GM19035 (cell line): Measurements from ENCODE around the gene ANGPTL2.

Experiments
- ATAC-seq: cut with Tn5 transposase; IDR thresholded peaks from one replicate; pipeline ENCODE4 v1.9.1; 2021; ENCODE audit not compliant: unreplicated experiment

The ANGPTL2 gene

GRCh38 chr9:127079446-127080140 lies 42.8 kb downstream of the ANGPTL2 start:
- ATAC-seq: no peak

DNA sequence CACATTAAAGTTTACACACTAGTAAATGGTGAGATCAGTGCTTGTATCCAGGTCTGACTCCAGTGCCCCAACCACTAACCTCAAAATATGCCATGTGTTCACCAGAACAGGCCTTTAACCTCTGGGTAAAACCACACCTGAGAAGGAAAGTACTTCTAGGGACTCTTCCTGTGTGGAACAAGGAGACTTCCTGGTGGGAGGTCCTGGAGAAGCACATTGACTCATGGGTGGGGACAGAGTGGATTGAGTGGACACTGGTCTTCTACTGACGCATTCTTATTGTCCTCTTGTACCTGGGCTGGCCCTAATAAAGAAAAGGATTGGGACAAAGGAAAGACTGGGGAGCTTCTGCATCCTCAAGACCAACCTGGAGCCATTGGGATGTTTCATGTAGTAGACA lies 43.4 kb downstream of the ANGPTL2 start:
- ATAC-seq: no peak

DNA sequence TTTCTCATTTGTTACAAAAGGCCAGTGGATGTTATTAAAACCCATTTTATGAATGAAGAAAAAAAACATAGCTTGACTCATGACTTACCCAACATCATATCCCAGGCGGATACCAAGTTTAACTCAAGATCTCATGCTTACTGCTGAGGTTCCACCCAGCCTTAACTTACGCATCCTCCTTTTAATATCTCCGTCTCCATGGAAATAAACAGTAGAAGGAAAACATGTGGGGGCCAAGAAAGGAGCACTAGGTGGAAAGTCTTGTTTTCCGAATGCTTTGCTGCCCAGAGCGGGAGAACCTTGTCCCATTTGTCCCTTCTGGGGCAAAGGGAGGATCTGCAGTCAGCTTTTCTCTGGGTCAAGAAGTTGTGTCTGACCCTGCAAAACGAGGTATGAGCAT lies 44.1 kb downstream of the ANGPTL2 start:
- ATAC-seq: no peak

- no peak for ATAC-seq
These were observed 44.8 kb downstream of the ANGPTL2 start for GRCh38 chr9:127077644-127077946.

DNA sequence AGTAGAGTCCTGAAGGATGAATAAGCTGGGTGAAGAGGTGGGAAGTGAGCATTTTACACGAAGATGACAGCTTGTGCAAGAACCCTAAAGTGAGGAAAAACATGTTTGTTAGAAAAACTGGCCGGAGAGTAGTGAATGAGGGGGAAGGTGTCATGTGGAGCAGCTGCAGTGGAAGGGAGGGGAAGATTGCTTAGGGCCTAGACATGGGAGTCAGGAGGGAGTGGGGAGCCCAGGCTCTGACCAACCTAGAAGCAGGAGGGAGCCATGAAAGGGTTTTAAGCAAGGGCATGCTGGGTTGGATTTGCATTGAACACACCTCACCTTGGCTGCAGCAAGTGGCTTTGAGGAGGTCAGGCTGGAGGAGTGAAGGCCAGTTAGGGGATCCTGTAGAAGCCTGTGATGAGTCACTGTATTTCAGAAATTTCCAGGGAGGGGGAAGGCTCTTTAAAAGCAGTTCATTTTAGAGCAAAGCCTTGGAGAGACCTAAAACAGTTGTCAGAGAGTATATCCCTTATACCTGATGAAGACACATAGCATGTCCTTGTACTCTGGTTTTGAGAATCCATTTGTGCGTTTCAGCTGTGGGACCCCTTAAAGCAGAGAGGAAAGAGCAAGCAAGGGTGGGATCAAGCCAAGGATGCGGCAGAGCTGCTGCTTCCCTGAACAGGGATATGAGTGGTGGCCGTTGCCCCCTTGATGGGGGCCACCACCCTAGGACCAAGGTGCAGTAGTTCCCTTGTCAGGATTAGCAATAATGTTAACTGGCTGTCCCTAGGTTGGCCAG lies 45.4 kb downstream of the ANGPTL2 start:
- no peak for ATAC-seq

- ATAC-seq: no peak
These were observed 46.6 kb downstream of the ANGPTL2 start for GRCh38 chr9:127075624-127076372.

- ATAC-seq: no peak
These were observed 47.6 kb downstream of the ANGPTL2 start for GRCh38 chr9:127074561-127075548.

DNA sequence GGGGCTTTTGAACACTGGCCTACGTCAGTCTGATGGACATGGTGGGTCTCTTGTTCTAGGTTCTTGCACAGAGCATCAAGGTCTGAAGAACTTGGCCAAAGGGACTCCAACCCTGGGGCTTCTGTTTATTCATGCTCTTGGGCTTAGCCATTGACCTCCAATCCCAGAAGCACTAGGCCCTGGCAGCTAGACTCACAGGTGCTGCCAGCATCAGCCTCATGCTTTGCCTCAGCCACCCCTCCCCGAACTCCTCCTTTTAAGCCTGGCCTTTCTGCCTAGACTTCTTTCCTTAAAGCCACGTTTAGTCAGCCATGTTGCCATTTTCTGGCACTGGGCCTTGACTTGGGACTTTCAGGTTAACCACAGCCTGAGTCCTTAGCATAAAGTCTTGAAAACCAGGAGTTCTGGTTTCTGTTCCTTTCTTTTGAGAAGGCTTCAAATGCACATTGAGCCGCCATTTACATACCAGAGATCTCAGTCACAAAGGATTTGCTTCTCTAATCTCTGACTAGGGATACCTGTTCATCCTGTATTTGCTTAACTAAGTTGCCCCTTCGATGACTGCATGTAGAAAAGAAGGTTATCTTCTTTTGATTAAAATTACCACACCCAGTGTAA lies 54.7 kb downstream of the ANGPTL2 start:
- ATAC-seq: no peak

DNA sequence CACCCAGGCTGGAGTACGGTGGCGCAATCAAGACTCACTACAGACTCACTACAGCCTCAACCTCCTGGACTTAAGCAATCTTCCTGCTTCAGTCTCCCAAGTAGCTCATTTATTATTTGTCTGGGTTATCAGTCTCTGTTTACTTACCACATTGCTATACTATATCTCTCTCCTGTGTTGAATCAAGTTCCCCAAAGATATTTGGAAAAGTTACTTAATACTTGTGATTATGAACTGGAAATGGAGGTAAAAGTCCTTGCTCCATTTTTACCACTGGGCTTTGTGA lies 55.6 kb downstream of the ANGPTL2 start:
- no peak for ATAC-seq

- ATAC-seq: no peak
These were observed 56.2 kb downstream of the ANGPTL2 start for GRCh38 chr9:127066060-127066850.

DNA sequence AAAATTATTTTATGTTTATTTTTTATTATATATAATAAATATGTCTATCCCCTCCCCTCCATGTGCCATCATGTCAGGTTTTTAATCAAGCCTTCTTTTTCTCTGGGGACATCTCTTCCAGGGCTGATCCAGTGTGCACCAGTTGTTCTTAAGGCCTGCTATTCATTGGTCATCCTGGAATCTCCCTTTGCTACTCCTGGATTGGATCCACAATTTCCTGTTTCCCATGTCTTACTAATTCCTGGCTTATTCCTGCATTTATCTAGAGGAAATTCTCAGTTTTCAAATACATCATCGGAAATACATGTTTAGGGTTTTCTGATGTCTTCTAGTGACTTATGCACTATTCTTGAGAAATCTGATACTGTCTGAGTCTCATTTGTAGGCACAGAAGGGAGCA lies 56.8 kb downstream of the ANGPTL2 start:
- ATAC-seq: no peak

DNA sequence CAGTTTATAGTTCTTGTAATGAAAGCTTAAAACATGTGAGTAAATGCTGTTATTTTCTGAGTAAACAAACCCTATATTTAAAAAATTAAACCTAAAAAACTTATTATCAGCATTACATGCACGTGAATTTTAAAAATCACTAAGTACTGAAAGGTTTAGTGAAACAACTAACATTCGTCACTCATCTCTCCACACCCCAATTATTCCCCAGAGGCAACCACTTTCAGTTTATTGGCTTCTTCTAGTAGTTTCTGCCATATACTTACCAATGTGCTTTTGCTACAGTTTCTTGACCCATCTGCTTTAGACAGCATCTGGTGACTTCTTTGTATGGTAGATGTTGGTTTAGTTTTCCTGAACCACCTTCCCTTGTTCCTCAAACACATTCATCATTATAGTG lies 58.1 kb downstream of the ANGPTL2 start:
- ATAC-seq: no peak

DNA sequence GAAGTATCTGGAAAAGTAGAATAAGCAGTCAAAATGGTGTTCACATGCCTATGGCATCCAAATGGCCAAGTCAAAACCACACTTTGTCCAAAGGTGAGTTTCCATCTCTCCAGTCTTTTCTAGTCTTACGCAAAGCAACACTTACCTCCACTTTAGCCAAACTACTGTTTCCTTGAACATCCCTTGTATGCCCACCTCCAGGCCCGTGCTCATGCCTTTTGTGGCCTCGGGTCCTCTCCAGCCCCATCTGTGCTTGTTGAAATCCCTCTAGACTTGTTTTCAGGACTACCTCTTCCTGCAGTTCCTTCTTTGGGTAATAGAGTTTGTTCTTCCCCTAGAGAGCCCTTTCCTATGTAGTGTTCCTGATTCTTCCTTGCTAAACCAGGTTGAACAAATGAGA lies 61.0 kb downstream of the ANGPTL2 start:
- ATAC-seq: no peak

DNA sequence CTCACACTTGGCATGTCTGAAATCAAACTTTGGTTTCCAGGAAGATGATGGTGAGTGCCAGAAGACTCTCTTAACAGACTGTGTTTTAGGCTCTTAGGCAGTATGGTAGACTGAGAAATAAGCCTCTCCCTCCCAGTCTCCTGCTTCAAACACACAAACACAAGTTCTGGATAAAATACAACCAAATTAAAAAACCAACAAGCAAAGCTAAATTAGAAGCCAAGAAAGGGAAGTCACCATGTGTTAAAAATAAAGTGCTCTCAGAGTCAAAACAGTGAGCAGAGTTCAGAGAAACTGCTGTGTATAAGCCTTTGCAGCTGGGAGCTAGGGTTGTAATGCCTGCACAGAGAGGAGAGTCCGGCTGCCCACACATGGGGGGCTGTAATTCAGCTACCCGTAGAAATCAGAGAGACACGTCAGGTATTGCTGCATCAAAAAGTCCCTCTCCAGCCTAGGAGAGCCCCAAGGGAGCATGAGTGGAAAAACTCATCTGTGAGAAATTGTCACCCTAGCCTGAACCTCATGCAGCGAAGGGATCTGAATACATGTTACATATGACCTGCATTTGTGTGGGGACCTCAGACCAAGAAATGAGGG lies 62.6 kb downstream of the ANGPTL2 start:
- no peak for ATAC-seq

DNA sequence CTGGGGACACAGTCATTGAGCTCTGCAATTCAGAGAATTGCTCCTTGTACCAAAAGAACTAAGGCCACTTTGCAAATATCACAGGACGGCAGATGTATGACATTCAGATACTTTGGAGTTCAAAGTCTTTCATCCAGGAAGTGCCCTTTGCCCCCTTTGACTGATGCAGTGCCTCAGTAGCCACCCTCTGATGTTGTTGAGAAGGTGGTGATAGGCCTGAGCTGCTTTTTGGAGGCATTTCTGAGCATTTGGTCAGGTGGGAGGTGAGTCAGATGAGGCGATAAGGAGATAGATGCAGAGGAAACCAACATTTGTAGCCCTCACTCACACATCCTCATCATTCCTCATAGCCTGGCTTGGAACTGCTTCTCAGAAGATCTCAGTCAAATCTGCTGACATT lies 63.4 kb downstream of the ANGPTL2 start:
- no peak for ATAC-seq

- no peak for ATAC-seq
These were observed 63.8 kb downstream of the ANGPTL2 start for GRCh38 chr9:127058645-127059021.

GRCh38 chr9:127058011-127058644 lies 64.3 kb downstream of the ANGPTL2 start:
- ATAC-seq: no peak

GRCh38 chr9:127056446-127056845 lies 66.0 kb downstream of the ANGPTL2 start:
- ATAC-seq: no peak

- no peak for ATAC-seq
These were observed 66.6 kb downstream of the ANGPTL2 start for GRCh38 chr9:127055745-127056402.
